Hepatocyte (in vitro differentiated cells): ENCODE data around the gene THRAP3. TPM values are rescaled to one million over a fixed set of nuclear protein-coding genes. Genes with fewer than 3 reads are reported as not detected.

Experiments used
- DNase-seq: peaks from one replicate; pipeline ENCODE4 v3.0.0-alpha.2; 2016; ENCODE audit warnings: low spot score
- H2AFZ ChIP-seq: fragments of 200-600 bp; sonication (generic); 2 replicates; pipeline ENCODE4 v1.6.0; 2016; ENCODE audit warnings: antibody characterized with exemption, mild to moderate bottlenecking
- H3K27ac ChIP-seq: fragments of 200-600 bp; sonication (generic); 2 replicates; pipeline ENCODE4 v1.5.1; 2016; ENCODE audit warnings: mild to moderate bottlenecking
- H3K27me3 ChIP-seq: fragments of 200-600 bp; sonication (generic); 2 replicates; pipeline ENCODE4 v1.6.1; 2016
- H3K36me3 ChIP-seq: fragments of 200-600 bp; sonication (generic); replicated peaks from 2 replicates; pipeline ENCODE4 v1.5.1; 2016; ENCODE audit warnings: low read depth; ENCODE audit not compliant: insufficient read depth
- H3K4me1 ChIP-seq: fragments of 200-600 bp; sonication (generic); 2 replicates; pipeline ENCODE4 v1.5.1; 2016; ENCODE audit warnings: mild to moderate bottlenecking, moderate library complexity; ENCODE audit not compliant: insufficient read depth
- H3K4me2 ChIP-seq: fragments of 200-600 bp; sonication (generic); 2 replicates; pipeline ENCODE4 v1.6.0; 2016
- H3K4me3 ChIP-seq: fragments of 200-600 bp; sonication (generic); 2 replicates; pipeline ENCODE4 v1.5.1; 2016; ENCODE audit warnings: mild to moderate bottlenecking
- H3K79me2 ChIP-seq: fragments of 200-600 bp; sonication (generic); 2 replicates; pipeline ENCODE4 v1.6.0; 2017; ENCODE audit warnings: mild to moderate bottlenecking
- H3K9me2 ChIP-seq: fragments of 200-600 bp; sonication (generic); replicated peaks from 2 replicates; pipeline ENCODE4 v1.6.0; 2017; ENCODE audit warnings: mild to moderate bottlenecking; ENCODE audit not compliant: insufficient read depth
- H3K9me3 ChIP-seq: fragments of 200-600 bp; sonication (generic); 2 replicates; pipeline ENCODE4 v1.5.1; 2016; ENCODE audit warnings: low read depth, mild to moderate bottlenecking
- H4K20me1 ChIP-seq: fragments of 200-600 bp; sonication (generic); 2 replicates; pipeline ENCODE4 v1.6.0; 2016; ENCODE audit warnings: mild to moderate bottlenecking; ENCODE audit not compliant: insufficient read depth, poor library complexity, severe bottlenecking
- CTCF ChIP-seq: fragments of 200-600 bp; sonication (generic); IDR thresholded peaks from 2 replicates; pipeline ENCODE4 v1.5.1; 2016; ENCODE audit warnings: antibody characterized with exemption, mild to moderate bottlenecking; ENCODE audit not compliant: poor library complexity
- EZH2 ChIP-seq: fragments of 200-600 bp; sonication (generic); IDR thresholded peaks from 2 replicates; pipeline ENCODE4 v1.6.1; 2016; ENCODE audit warnings: antibody characterized with exemption, mild to moderate bottlenecking, borderline replicate concordance
- EZH2phosphoT487 ChIP-seq: fragments of 200-600 bp; sonication (generic); IDR thresholded peaks from one replicate; pipeline ENCODE4 v1.6.1; 2018; ENCODE audit warnings: antibody characterized with exemption, mild to moderate bottlenecking, low read depth, moderate library complexity; ENCODE audit not compliant: unreplicated experiment, severe bottlenecking
- WGBS: methylation state at CpG from one replicate; pipeline ENCODE4 v1.1.6; 2016; ENCODE audit warnings: low lambda C conversion rate; ENCODE audit errors: missing lambda C conversion rate; 5-methylcytosine and 5-hydroxymethylcytosine counted together
- polyA plus RNA-seq: library from polyadenylated mRNA; unstranded; fragments of >200 nt; fragmentation: Nextera tagmentation; extraction: Ambion mirVana; gene quantifications from 2 replicates; pipeline ENCODE4 v1.2.1, GENCODE V29; 2016
- total RNA-seq: library from RNA; depleted of rRNA; stranded (reverse); fragments of >200 nt; gene quantifications from 2 replicates; pipeline ENCODE4 v1.2.3, GENCODE V29; 2014

The THRAP3 gene
- total and polyA plus RNA-seq, 2 experiments from 2014 or later: 45.8 to 82.7 TPM

DNA sequence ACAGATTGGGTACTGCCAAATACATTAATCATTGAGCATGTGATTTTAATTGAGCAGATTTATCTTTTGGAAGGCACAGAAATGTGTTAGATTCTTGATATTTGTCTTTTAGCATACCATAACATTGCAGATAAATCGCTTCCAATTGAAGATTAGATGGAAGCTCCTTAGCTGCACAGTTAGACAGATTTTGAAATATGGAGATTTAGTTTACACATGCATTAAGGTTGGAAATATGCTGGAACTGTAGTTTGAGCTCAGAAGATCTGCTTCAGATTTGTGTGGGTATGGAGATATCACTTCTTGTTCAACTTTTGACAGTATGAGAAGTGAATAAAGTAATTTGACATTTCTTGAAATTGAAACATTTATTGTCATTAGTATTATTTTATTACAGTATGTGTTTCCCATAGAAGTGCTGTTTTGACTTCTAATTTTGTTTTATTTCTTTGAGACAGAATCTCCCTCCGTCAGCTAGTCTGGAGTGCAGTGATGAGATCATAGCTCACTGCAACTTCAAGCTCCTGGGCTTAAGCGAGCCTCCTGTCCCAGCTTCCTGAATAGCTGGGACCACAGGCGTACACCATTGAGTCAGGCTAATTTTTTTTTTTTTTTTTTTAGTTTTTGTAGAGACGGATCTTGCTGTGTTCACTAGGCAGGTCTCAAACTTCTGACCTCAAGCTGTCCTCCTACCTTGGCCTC, 29.1 kb downstream of the THRAP3 start:
- peak overlapping the region; percentile 11 for H3K27ac ChIP-seq
- TF ChIP-seq CTCF: no peak
- no peak for TF ChIP-seq EZH2
- no peak for TF ChIP-seq EZH2phosphoT487
- peak; percentile 26 for DNase-seq
- H3K4me1 ChIP-seq: peaks cover 20% of the 10 kb centered on the region
- no peaks in the 10 kb centered on the region for H3K36me3 ChIP-seq
- H2AFZ ChIP-seq: no peak overlapping the region
- peaks cover 94% of the 10 kb centered on the region for H4K20me1 ChIP-seq
- no peaks in the 10 kb centered on the region for H3K27me3 ChIP-seq
- H3K9me3 ChIP-seq: no peaks in the 10 kb centered on the region
- H3K4me2 ChIP-seq: no peak overlapping the region
- peaks cover 99% of the 10 kb centered on the region for H3K79me2 ChIP-seq
- no peak overlapping the region for H3K4me3 ChIP-seq
- 84% methylated on average over 5 of the region's 5 CpGs for WGBS
- H3K9me2 ChIP-seq: no peaks in the 10 kb centered on the region

GRCh38 chr1:36256558-36257374, 32.5 kb downstream of the THRAP3 start:
- peaks cover 20% of the 10 kb centered on the region for H3K4me1 ChIP-seq
- no peaks in the 10 kb centered on the region for H3K9me2 ChIP-seq
- 82% methylated on average over 15 of the region's 15 CpGs for WGBS
- H3K27me3 ChIP-seq: no peaks in the 10 kb centered on the region
- no peak overlapping the region for H3K4me3 ChIP-seq
- H4K20me1 ChIP-seq: peaks cover 82% of the 10 kb centered on the region
- H3K4me2 ChIP-seq: no peak overlapping the region
- TF ChIP-seq EZH2: no peak
- no peak for TF ChIP-seq EZH2phosphoT487
- no peak for TF ChIP-seq CTCF
- no peak overlapping the region for H3K27ac ChIP-seq
- H2AFZ ChIP-seq: no peak overlapping the region
- peaks cover 98% of the 10 kb centered on the region for H3K79me2 ChIP-seq
- no peaks in the 10 kb centered on the region for H3K36me3 ChIP-seq
- DNase-seq: no peak
- no peaks in the 10 kb centered on the region for H3K9me3 ChIP-seq

- Histone ChIP-seq H4K20me1 (peaks cover 81% of the 10 kb centered on the region), H3K79me2 (peaks cover 98% of the 10 kb centered on the region), H2AFZ (no peak overlapping the region), H3K4me2 (no peak overlapping the region), H3K9me2 (no peaks in the 10 kb centered on the region), H3K9me3 (no peaks in the 10 kb centered on the region), H3K27me3 (no peaks in the 10 kb centered on the region), H3K4me3 (no peak overlapping the region), H3K36me3 (no peaks in the 10 kb centered on the region), H3K4me1 (peaks cover 20% of the 10 kb centered on the region), H3K27ac (no peak overlapping the region)
- 87% methylated on average over 2 of the region's 2 CpGs for WGBS
- DNase-seq: no peak
- TF ChIP-seq EZH2 (no peak), CTCF (no peak), EZH2phosphoT487 (no peak)
These were observed 33.1 kb downstream of the THRAP3 start for GRCh38 chr1:36257375-36257767.
